Neural cell (in vitro differentiated cells): ENCODE measurements around the gene ZFP37. TPM values are rescaled to one million over a fixed set of nuclear protein-coding genes. Genes with fewer than 3 reads are reported as not detected.

ENCODE experiments used
- H2AFZ ChIP-seq: fragments of 200-600, 300-800 bp; sonication (generic), shearing (Covaris generic); 2 replicates; pipeline ENCODE4 v1.6.0; 2014; ENCODE audit warnings: low read depth, mild to moderate bottlenecking, antibody characterized with exemption, low read length, moderate library complexity
- H3F3A ChIP-seq: fragments of 200-600 bp; shearing (Covaris generic); 2 replicates; pipeline ENCODE4 v1.6.1; 2016; ENCODE audit warnings: mild to moderate bottlenecking, moderate library complexity, mixed read lengths, antibody characterized with exemption, low read length; ENCODE audit not compliant: insufficient read depth, poor library complexity, severe bottlenecking
- H3K27ac ChIP-seq: fragments of 200-600, 300-800 bp; sonication (generic), shearing (Covaris generic); 2 replicates; pipeline ENCODE4 v1.5.1; 2014; ENCODE audit warnings: mild to moderate bottlenecking, low read length, moderate library complexity
- H3K27me3 ChIP-seq: fragments of 300-800, 200-600 bp; sonication (generic), shearing (Covaris generic); 2 replicates; pipeline ENCODE4 v1.6.0; 2014; ENCODE audit warnings: mild to moderate bottlenecking, low read depth, low read length, moderate library complexity; ENCODE audit not compliant: insufficient read depth
- H3K36me3 ChIP-seq: fragments of 300-800, 200-600 bp; sonication (generic), shearing (Covaris generic); 2 replicates; pipeline ENCODE4 v1.5.1; 2014; ENCODE audit warnings: mild to moderate bottlenecking, antibody characterized with exemption, low read length, moderate library complexity; ENCODE audit not compliant: insufficient read depth
- H3K4me2 ChIP-seq: fragments of 300-800, 200-600 bp; sonication (generic), shearing (Covaris generic); 2 replicates; pipeline ENCODE4 v1.6.0; 2014; ENCODE audit warnings: mild to moderate bottlenecking, low read length
- H3K4me3 ChIP-seq: fragments of 300-800, 200-600 bp; sonication (generic), shearing (Covaris generic); 2 replicates; pipeline ENCODE4 v1.5.1; 2014; ENCODE audit warnings: mild to moderate bottlenecking, low read length, moderate library complexity
- H3K79me2 ChIP-seq: fragments of 200-600 bp; shearing (Covaris generic); replicated peaks from 2 replicates; pipeline ENCODE4 v1.6.0; 2014; ENCODE audit warnings: mild to moderate bottlenecking, low read length, moderate library complexity; ENCODE audit not compliant: insufficient read depth
- H3K9ac ChIP-seq: fragments of 300-800, 200-600 bp; sonication (generic), shearing (Covaris generic); 2 replicates; pipeline ENCODE4 v1.6.1; 2016; ENCODE audit warnings: mild to moderate bottlenecking, low read length, mixed read lengths
- H3K9me2 ChIP-seq: fragments of 200-600 bp; shearing (Covaris generic); 2 replicates; pipeline ENCODE4 v1.6.1; 2016; ENCODE audit warnings: mild to moderate bottlenecking, low read length, mixed read lengths; ENCODE audit not compliant: insufficient read depth
- H3K9me3 ChIP-seq: fragments of 200-600, 300-800 bp; sonication (generic), shearing (Covaris generic); 2 replicates; pipeline ENCODE4 v1.6.1; 2016; ENCODE audit warnings: mild to moderate bottlenecking, mixed run types, low read length, moderate library complexity, mixed read lengths
- H4K20me1 ChIP-seq: fragments of 200-600 bp; shearing (Covaris generic); 2 replicates; pipeline ENCODE4 v1.6.1; 2016; ENCODE audit warnings: mild to moderate bottlenecking, mixed run types; ENCODE audit not compliant: insufficient read depth
- EP300 ChIP-seq: fragments of 450-650 bp; conservative IDR thresholded peaks from 2 replicates; pipeline ENCODE4 v1.6.1; 2014; ENCODE audit warnings: antibody characterized with exemption, mild to moderate bottlenecking, moderate library complexity; ENCODE audit not compliant: poor library complexity, severe bottlenecking
- EZH2 ChIP-seq: fragments of 200-600, 300-800 bp; shearing (Covaris generic), sonication (generic); IDR thresholded peaks from 2 replicates; pipeline ENCODE4 v1.6.1; 2014; ENCODE audit warnings: antibody characterized with exemption, low read length, borderline replicate concordance, mild to moderate bottlenecking; ENCODE audit not compliant: insufficient read depth, poor library complexity, severe bottlenecking
- MXI1 ChIP-seq: fragments of 450-650 bp; conservative IDR thresholded peaks from 2 replicates; pipeline ENCODE4 v1.6.1; 2014; ENCODE audit warnings: antibody characterized with exemption, mild to moderate bottlenecking; ENCODE audit not compliant: poor library complexity, severe bottlenecking
- POLR2AphosphoS5 ChIP-seq: IDR thresholded peaks from 2 replicates; pipeline ENCODE4 v1.6.1; 2012
- RAD21 ChIP-seq: fragments of 450-650 bp; conservative IDR thresholded peaks from 2 replicates; pipeline ENCODE4 v1.6.1; 2014; ENCODE audit warnings: antibody characterized with exemption, mild to moderate bottlenecking, moderate library complexity
- REST ChIP-seq: IDR thresholded peaks from 2 replicates; pipeline ENCODE4 v1.6.1; 2012; ENCODE audit warnings: borderline replicate concordance
- SMC3 ChIP-seq: fragments of 450-650 bp; conservative IDR thresholded peaks from 2 replicates; pipeline ENCODE4 v1.6.1; 2014; ENCODE audit warnings: antibody characterized with exemption, mild to moderate bottlenecking, moderate library complexity; ENCODE audit not compliant: poor library complexity
- TAF1 ChIP-seq: IDR thresholded peaks from 2 replicates; pipeline ENCODE4 v1.6.1; 2012; ENCODE audit warnings: low read depth
- polyA plus RNA-seq: library from polyadenylated mRNA; depleted of rRNA; stranded (reverse); fragments of >200 nt; gene quantifications from 2 replicates; pipeline ENCODE4 v1.2.3, GENCODE V29; 2014
- TF ChIP-seq, protein P1 (sequence below): fragments of 450-650 bp; IDR thresholded peaks from 2 replicates; pipeline ENCODE4 v1.5.1; 2014; ENCODE audit warnings: antibody characterized with exemption, mild to moderate bottlenecking, moderate library complexity; ENCODE audit not compliant: poor library complexity, severe bottlenecking

Gene ZFP37
- polyA plus RNA-seq, 1 donor from 2014 or later, result 35.4 TPM

- peaks cover 65% of the 10 kb centered on the region for H3K9me3 ChIP-seq
- H3K36me3 ChIP-seq, result peaks cover 64% of the 10 kb centered on the region
- no peak for TF ChIP-seq EP300
- TF ChIP-seq SMC3, result no peak
- no peak for TF ChIP-seq POLR2AphosphoS5
- TF ChIP-seq RAD21, result no peak
- TF ChIP-seq REST, result no peak
- no peak for TF ChIP-seq TAF1
- TF ChIP-seq EZH2, result no peak
- TF ChIP-seq, protein P1, sequence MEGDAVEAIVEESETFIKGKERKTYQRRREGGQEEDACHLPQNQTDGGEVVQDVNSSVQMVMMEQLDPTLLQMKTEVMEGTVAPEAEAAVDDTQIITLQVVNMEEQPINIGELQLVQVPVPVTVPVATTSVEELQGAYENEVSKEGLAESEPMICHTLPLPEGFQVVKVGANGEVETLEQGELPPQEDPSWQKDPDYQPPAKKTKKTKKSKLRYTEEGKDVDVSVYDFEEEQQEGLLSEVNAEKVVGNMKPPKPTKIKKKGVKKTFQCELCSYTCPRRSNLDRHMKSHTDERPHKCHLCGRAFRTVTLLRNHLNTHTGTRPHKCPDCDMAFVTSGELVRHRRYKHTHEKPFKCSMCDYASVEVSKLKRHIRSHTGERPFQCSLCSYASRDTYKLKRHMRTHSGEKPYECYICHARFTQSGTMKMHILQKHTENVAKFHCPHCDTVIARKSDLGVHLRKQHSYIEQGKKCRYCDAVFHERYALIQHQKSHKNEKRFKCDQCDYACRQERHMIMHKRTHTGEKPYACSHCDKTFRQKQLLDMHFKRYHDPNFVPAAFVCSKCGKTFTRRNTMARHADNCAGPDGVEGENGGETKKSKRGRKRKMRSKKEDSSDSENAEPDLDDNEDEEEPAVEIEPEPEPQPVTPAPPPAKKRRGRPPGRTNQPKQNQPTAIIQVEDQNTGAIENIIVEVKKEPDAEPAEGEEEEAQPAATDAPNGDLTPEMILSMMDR, result no peak
- no peak for TF ChIP-seq MXI1
- H3K27me3 ChIP-seq, result no peaks in the 10 kb centered on the region
- H3F3A ChIP-seq, result no peaks in the 10 kb centered on the region
- no peak overlapping the region for H3K4me2 ChIP-seq
- H3K27ac ChIP-seq, result no peak overlapping the region
- no peaks in the 10 kb centered on the region for H4K20me1 ChIP-seq
- no peak overlapping the region for H3K4me3 ChIP-seq
- no peaks in the 10 kb centered on the region for H3K79me2 ChIP-seq
- H3K9me2 ChIP-seq, result no peaks in the 10 kb centered on the region
- H3K9ac ChIP-seq, result no peak overlapping the region
- no peak overlapping the region for H2AFZ ChIP-seq
These were observed 13.5 kb downstream of the ZFP37 start for GRCh38 chr9:113042884-113043657.

DNA sequence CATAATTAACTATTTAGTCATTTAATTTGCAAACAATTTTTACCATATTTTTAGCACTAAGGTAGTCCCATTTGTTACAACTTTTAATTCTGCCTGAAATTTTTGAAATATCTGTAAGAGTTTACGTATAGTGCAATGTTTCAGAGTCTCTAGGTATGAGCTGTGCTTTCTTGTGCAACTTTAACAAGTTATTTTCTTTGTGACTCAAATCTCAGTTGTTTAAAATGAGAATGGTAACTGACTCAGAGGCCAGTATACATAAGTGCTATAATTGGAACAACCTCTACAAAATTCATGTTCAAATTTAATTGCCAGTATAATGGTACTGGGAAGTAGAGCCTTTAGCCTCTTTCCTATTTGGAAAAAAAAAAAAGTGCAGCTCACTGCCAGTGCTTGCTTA is 30.3 kb downstream of the ZFP37 start:
- Histone ChIP-seq H3K27me3 (no peaks in the 10 kb centered on the region), H3K9ac (no peak overlapping the region), H3K27ac (no peak overlapping the region), H3K79me2 (no peaks in the 10 kb centered on the region), H4K20me1 (no peaks in the 10 kb centered on the region), H3K9me3 (peaks cover 3% of the 10 kb centered on the region), H3K9me2 (no peaks in the 10 kb centered on the region), H3K4me3 (no peak overlapping the region), H2AFZ (no peak overlapping the region), H3K36me3 (no peaks in the 10 kb centered on the region), H3F3A (no peaks in the 10 kb centered on the region), H3K4me2 (no peak overlapping the region)
- TF ChIP-seq TAF1 (no peak), EZH2 (no peak)
